ENCODE data around the gene SDK1. TPM values are rescaled to one million over a fixed set of nuclear protein-coding genes. Genes with fewer than 3 reads are reported as not detected.

The SDK1 gene
- total and polyA plus RNA-seq, 2 donors, result 9.8 to 15.1 TPM

GRCh38 chr7:3426064-3426463 lies 125.0 kb downstream of the SDK1 start:
- H3K4me1 ChIP-seq (ENCODE audit: insufficient read depth), result no peaks in the 10 kb centered on the region
- no peak for DNase-seq (ENCODE audit: extremely low spot score)
- WGBS, result 50% methylated on average over 4 of the region's 4 CpGs
- no peak overlapping the region for H3K27ac ChIP-seq (ENCODE audit: low read depth)
- no peak overlapping the region for H3K4me3 ChIP-seq (ENCODE audit: low read depth, low read length)
- H3K36me3 ChIP-seq (ENCODE audit: insufficient read depth), result no peaks in the 10 kb centered on the region

- Histone ChIP-seq H3K4me3 (ENCODE audit: low read depth, low read length) (no peak overlapping the region), H3K36me3 (ENCODE audit: insufficient read depth) (no peaks in the 10 kb centered on the region), H3K4me1 (ENCODE audit: insufficient read depth) (no peaks in the 10 kb centered on the region), H3K27ac (ENCODE audit: low read depth) (no peak overlapping the region)
- DNase-seq (ENCODE audit: extremely low spot score), result no peak
- 99% methylated on average over 1 of the region's 1 CpG for WGBS
Observed at GRCh38 chr7:3427957-3428356, 126.9 kb downstream of the SDK1 start.

- no peak overlapping the region for H3K27ac ChIP-seq (ENCODE audit: low read depth)
- no peak for DNase-seq (ENCODE audit: extremely low spot score)
- H3K4me3 ChIP-seq (ENCODE audit: low read depth, low read length), result no peak overlapping the region
- H3K4me1 ChIP-seq (ENCODE audit: insufficient read depth), result no peaks in the 10 kb centered on the region
- H3K36me3 ChIP-seq (ENCODE audit: insufficient read depth), result no peaks in the 10 kb centered on the region
- 88% methylated on average over 4 of the region's 4 CpGs for WGBS
Observed at GRCh38 chr7:3429981-3430380, 128.9 kb downstream of the SDK1 start.

GRCh38 chr7:3430588-3430987 lies 129.5 kb downstream of the SDK1 start:
- Histone ChIP-seq H3K4me3 (ENCODE audit: low read depth, low read length) (no peak overlapping the region), H3K4me1 (ENCODE audit: insufficient read depth) (no peaks in the 10 kb centered on the region), H3K27ac (ENCODE audit: low read depth) (no peak overlapping the region), H3K36me3 (ENCODE audit: insufficient read depth) (no peaks in the 10 kb centered on the region)
- no peak for DNase-seq (ENCODE audit: extremely low spot score)
- 86% methylated on average over 7 of the region's 7 CpGs for WGBS

- WGBS, result 84% methylated on average over 1 of the region's 1 CpG
- H3K36me3 ChIP-seq (ENCODE audit: insufficient read depth), result no peaks in the 10 kb centered on the region
- H3K27ac ChIP-seq (ENCODE audit: low read depth), result no peak overlapping the region
- DNase-seq (ENCODE audit: extremely low spot score), result no peak
- no peak overlapping the region for H3K4me3 ChIP-seq (ENCODE audit: low read depth, low read length)
- no peaks in the 10 kb centered on the region for H3K4me1 ChIP-seq (ENCODE audit: insufficient read depth)
Observed at GRCh38 chr7:3431306-3431705, 130.3 kb downstream of the SDK1 start.

- Histone ChIP-seq H3K36me3 (ENCODE audit: insufficient read depth) (no peaks in the 10 kb centered on the region), H3K27ac (ENCODE audit: low read depth) (no peak overlapping the region), H3K4me1 (ENCODE audit: insufficient read depth) (no peaks in the 10 kb centered on the region), H3K4me3 (ENCODE audit: low read depth, low read length) (no peak overlapping the region)
- 79% methylated on average over 4 of the region's 4 CpGs for WGBS
- no peak for DNase-seq (ENCODE audit: extremely low spot score)
Observed at GRCh38 chr7:3432911-3433310, 131.9 kb downstream of the SDK1 start.

- H3K4me3 ChIP-seq (ENCODE audit: low read depth, low read length), result no peak overlapping the region
- H3K4me1 ChIP-seq (ENCODE audit: insufficient read depth), result no peaks in the 10 kb centered on the region
- no peak overlapping the region for H3K27ac ChIP-seq (ENCODE audit: low read depth)
- WGBS, result 96% methylated on average over 4 of the region's 4 CpGs
- H3K36me3 ChIP-seq (ENCODE audit: insufficient read depth), result no peaks in the 10 kb centered on the region
- DNase-seq (ENCODE audit: extremely low spot score), result no peak
Observed at GRCh38 chr7:3434611-3435010, 133.6 kb downstream of the SDK1 start.

GRCh38 chr7:3436112-3436511 lies 135.1 kb downstream of the SDK1 start:
- Histone ChIP-seq H3K4me1 (ENCODE audit: insufficient read depth) (no peaks in the 10 kb centered on the region), H3K36me3 (ENCODE audit: insufficient read depth) (no peaks in the 10 kb centered on the region), H3K4me3 (ENCODE audit: low read depth, low read length) (no peak overlapping the region), H3K27ac (ENCODE audit: low read depth) (no peak overlapping the region)
- 94% methylated on average over 2 of the region's 2 CpGs for WGBS
- DNase-seq (ENCODE audit: extremely low spot score), result no peak

- no peak overlapping the region for H3K27ac ChIP-seq (ENCODE audit: low read depth)
- no peak overlapping the region for H3K4me3 ChIP-seq (ENCODE audit: low read depth, low read length)
- H3K36me3 ChIP-seq (ENCODE audit: insufficient read depth), result no peaks in the 10 kb centered on the region
- no peaks in the 10 kb centered on the region for H3K4me1 ChIP-seq (ENCODE audit: insufficient read depth)
- whole genome bisulfite sequencing, result 86% methylated on average over 5 of the region's 5 CpGs
- DNase-seq (ENCODE audit: extremely low spot score), result no peak
Observed at GRCh38 chr7:3436746-3437145, 135.7 kb downstream of the SDK1 start.

- Histone ChIP-seq H3K4me1 (ENCODE audit: insufficient read depth) (no peaks in the 10 kb centered on the region), H3K36me3 (ENCODE audit: insufficient read depth) (no peaks in the 10 kb centered on the region), H3K27ac (ENCODE audit: low read depth) (no peak overlapping the region), H3K4me3 (ENCODE audit: low read depth, low read length) (no peak overlapping the region)
- 93% methylated on average over 6 of the region's 6 CpGs for WGBS
- DNase-seq (ENCODE audit: extremely low spot score), result no peak
Observed at GRCh38 chr7:3437467-3437866, 136.4 kb downstream of the SDK1 start.

- H3K27ac ChIP-seq (ENCODE audit: low read depth), result no peak overlapping the region
- H3K4me1 ChIP-seq (ENCODE audit: insufficient read depth), result no peaks in the 10 kb centered on the region
- no peak for DNase-seq (ENCODE audit: extremely low spot score)
- no peaks in the 10 kb centered on the region for H3K36me3 ChIP-seq (ENCODE audit: insufficient read depth)
- H3K4me3 ChIP-seq (ENCODE audit: low read depth, low read length), result no peak overlapping the region
- WGBS, result 83% methylated on average over 4 of the region's 4 CpGs
Observed at GRCh38 chr7:3438352-3438751, 137.3 kb downstream of the SDK1 start.

- no peak overlapping the region for H3K4me3 ChIP-seq (ENCODE audit: low read depth, low read length)
- DNase-seq (ENCODE audit: extremely low spot score), result no peak
- no peak overlapping the region for H3K27ac ChIP-seq (ENCODE audit: low read depth)
- no peaks in the 10 kb centered on the region for H3K36me3 ChIP-seq (ENCODE audit: insufficient read depth)
- H3K4me1 ChIP-seq (ENCODE audit: insufficient read depth), result no peaks in the 10 kb centered on the region
- WGBS, result 66% methylated on average over 3 of the region's 3 CpGs
Observed at GRCh38 chr7:3439333-3440030, 138.4 kb downstream of the SDK1 start.

GRCh38 chr7:3440509-3440908 lies 139.5 kb downstream of the SDK1 start:
- Histone ChIP-seq H3K36me3 (ENCODE audit: insufficient read depth) (no peaks in the 10 kb centered on the region), H3K27ac (ENCODE audit: low read depth) (no peak overlapping the region), H3K4me3 (ENCODE audit: low read depth, low read length) (no peak overlapping the region), H3K4me1 (ENCODE audit: insufficient read depth) (no peaks in the 10 kb centered on the region)
- 66% methylated on average over 2 of the region's 2 CpGs for WGBS
- DNase-seq (ENCODE audit: extremely low spot score), result no peak

- no peaks in the 10 kb centered on the region for H3K4me1 ChIP-seq (ENCODE audit: insufficient read depth)
- H3K4me3 ChIP-seq (ENCODE audit: low read depth, low read length), result no peak overlapping the region
- DNase-seq (ENCODE audit: extremely low spot score), result no peak
- H3K36me3 ChIP-seq (ENCODE audit: insufficient read depth), result no peaks in the 10 kb centered on the region
- no peak overlapping the region for H3K27ac ChIP-seq (ENCODE audit: low read depth)
- WGBS, result 92% methylated on average over 5 of the region's 5 CpGs
Observed at GRCh38 chr7:3443716-3444115, 142.7 kb downstream of the SDK1 start.

GRCh38 chr7:3446786-3447185 lies 145.7 kb downstream of the SDK1 start:
- 86% methylated on average over 2 of the region's 2 CpGs for WGBS
- Histone ChIP-seq H3K36me3 (ENCODE audit: insufficient read depth) (no peaks in the 10 kb centered on the region), H3K27ac (ENCODE audit: low read depth) (no peak overlapping the region), H3K4me1 (ENCODE audit: insufficient read depth) (no peaks in the 10 kb centered on the region), H3K4me3 (ENCODE audit: low read depth, low read length) (no peak overlapping the region)
- DNase-seq (ENCODE audit: extremely low spot score), result no peak
